ENCODE data around the gene TLCD3B.

The TLCD3B gene

DNA sequence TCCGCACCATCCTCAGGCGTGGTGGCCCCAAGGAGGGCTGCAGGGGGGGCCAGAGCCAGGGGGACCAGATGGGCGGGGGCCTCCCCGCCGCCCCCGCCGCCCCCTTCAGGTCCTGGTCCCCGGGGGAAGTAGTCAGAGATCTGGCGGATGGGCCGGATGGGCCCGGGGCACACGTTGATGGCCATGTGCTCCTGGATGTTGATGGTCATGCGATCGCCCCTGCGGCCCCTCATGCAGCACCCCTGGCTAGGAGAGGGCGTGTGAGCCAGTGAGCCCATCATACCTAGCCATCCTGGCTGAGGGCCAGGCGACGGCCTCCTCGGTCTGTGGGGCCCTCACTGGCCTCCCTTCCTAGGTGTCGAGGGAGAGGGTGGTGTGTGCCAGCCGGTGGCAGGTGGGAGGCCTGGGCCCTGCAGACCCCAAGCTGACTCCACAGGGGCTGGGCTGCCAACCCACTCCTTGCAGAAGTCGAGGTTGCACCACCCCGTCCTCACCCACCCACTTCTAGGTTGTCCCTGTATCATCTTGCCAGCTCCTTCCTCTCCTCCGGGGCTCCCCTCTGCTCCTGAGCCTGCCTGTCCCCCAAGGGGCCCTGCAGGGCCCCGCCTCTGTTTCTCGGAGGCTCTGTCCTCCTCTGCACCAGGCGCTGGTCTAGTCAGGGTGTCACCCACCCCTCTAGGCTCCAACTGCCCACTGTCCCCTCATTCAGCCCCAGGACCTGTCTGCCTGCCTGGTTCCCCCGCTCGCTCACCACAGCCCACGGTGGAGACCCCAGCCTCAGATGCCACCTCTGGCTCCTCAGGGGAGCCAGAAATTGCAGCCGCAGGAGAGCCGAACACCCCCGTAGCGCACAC lies 20.9 kb downstream of the TLCD3B start:
- no peak for TF ChIP-seq GATA1 (IDR thresholded peaks at IDR 0.05; ENCODE audit: low read depth, low read length)
- no peak for TF ChIP-seq POLR2A (IDR thresholded peaks at IDR 0.05; ENCODE audit: low read length)
- no peak for DNase-seq

DNA sequence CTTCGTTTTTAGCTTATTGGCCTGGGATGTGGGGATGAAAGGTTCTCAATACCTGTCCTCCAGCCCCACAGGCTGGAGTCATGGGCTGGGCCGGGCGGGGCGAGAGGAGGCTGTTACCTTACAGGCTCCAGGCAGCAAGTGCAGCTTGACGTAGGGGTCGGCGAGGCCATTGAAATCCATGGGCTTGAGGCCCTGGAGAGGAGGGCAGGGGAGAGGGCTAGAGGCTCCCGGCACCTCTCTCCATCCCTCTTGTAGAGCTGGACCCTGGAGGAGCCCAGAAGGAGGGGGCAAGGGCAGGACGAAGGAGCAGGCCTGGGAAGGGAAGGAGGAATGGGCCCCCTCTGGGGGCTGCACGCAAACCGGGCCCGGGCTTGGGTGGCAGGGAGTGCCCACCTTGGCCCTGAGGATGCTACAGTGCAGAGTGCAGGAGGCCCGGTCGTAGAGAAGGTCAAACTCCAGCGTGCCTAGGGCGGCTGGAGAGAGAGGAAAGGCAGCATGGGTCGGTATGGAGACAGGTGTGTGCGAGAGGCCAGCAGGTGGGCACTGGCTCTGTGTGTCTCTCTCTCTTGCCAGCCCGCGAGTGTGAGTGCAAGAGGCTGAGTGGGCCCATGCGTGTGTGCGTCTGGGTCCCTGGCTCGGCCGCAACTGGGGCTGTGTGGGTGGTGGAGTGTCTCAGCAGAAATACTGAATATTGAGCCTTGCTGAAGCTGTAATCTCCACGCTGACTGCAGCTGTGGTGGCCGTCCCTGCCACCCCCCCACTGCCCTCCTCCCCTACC lies 21.8 kb downstream of the TLCD3B start:
- DNase-seq: no peak

DNA sequence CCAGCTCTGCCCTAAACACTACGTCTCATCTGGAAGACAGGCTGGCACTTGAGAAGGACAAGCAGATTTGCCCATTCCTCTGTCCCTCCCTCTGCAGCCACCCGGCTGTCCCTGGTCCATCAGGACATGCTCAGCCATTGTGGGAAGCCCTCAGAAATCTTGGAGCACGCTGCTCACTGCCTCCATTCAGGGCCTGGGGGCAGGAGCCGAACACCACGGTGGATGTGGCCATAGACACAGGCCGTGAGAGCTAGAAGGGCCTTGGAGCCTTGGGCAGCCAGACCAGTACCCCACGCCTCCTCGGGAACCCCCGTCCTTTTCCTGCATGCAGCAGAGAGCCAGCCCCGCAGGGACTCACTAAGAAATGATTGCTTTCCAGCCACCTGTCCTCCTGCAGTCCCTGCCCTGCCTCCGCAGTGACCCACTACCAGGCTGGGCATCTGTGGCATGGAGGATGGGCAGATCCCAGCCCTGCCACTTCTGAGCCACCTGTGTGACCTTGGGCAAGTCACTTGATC lies 23.6 kb downstream of the TLCD3B start:
- no peak for DNase-seq
- TF ChIP-seq GATA1 (IDR thresholded peaks at IDR 0.05; ENCODE audit: low read depth, low read length) (no peak), POLR2A (IDR thresholded peaks at IDR 0.05; ENCODE audit: low read length) (no peak)

More for the DNA sequence above, 21.8 kb downstream of the TLCD3B start:
- TF ChIP-seq GATA1 (IDR thresholded peaks at IDR 0.05; ENCODE audit: low read depth, low read length) (no peak), POLR2A (IDR thresholded peaks at IDR 0.05; ENCODE audit: low read length) (no peak)

DNA sequence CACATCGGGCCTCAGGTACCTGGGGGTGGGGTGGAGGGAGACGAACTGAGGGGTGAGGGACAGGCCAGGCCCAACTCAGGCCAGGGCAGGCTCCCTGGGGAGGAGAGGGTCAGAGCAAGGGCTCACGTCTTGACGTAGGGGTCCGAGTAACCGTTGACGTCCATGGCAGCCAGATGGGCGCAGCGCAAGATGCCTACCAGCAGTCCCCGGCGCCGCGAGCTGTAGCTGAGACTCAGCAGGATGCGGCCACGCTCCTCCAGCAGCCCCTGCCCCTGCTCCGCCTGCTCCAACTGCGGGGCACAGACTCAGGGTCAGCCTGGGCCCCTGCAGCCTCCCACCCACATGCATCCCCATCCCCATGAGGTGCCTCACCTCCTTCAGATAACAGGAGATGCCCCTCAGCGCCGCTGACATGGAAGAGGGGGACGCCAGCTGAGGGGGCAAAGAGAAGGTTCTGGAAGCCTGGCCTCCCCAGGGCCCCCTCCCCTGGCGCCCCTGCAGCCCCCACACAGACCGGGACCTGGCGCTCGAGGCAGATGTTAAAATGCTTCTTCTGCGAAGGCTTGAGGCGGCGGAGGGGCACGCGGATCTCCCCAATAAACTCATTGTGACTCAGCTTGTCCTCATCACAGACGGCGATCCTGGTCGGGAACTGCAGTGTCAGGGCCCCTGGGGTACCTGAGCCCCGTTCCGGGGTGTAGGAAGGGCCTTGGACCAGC lies 24.3 kb downstream of the TLCD3B start:
- DNase-seq: no peak
- TF ChIP-seq GATA1 (IDR thresholded peaks at IDR 0.05; ENCODE audit: low read depth, low read length): no peak
- TF ChIP-seq POLR2A (IDR thresholded peaks at IDR 0.05; ENCODE audit: low read length): no peak

DNA sequence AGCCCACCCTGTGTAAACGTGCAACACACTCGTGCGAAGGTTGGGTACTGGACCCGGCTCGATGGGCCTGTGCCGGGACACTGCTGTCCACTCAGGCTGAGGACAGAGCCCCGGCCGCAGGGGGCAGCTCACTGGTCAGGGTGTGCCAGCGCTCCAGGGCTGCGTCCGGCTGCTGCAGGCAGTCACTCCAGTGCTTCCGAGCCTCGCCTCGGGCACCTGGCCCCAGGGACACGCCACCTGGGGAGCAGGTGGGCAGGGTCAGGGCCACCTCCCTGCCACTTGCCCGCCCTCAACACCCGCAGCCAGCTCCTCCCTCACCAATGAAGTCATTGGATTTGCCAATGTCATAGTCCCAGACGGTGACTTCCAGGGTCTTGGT lies 25.0 kb downstream of the TLCD3B start:
- DNase-seq: no peak
- no peak for TF ChIP-seq GATA1 (IDR thresholded peaks at IDR 0.05; ENCODE audit: low read depth, low read length)

DNA sequence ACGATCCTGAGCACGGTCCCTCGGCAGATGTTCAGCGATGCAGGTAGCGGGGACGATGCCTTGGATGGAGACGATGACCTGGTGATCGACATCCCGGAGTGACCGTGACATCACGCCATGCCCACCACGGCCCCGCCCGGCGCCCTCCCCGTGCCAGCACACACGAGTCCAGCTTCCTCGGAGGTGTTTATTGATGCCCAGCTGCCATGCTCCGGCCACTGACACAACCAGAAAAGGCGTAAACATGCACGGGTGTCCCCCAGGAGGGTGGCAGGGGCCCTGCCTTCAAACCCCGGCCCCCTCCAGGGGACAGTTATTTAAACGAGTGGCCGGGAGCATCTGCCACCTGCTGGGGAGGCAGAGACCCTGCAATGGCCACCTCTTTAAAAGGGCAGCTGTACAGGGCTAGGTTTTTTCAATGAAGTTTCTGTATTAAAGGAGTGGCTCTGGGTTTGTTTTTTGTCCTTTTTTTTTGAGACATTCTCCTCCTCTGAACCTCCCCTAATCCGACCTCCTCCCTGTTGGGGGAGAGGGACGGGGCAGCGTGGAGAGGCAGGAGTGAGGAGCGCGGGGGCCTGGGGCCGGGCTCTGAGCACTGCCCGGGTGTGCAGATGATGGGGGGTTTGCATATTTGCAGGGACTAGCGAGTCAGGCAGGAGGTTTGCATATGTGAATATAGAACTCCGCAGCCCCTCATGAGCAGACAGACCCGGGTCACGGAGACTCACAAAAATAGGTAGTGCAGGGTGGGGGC lies 25.6 kb downstream of the TLCD3B start:
- peak in 1 of 2 experiments; percentile 67 for DNase-seq
- TF ChIP-seq POLR2A (IDR thresholded peaks at IDR 0.05; ENCODE audit: low read length) (no peak), GATA1 (IDR thresholded peaks at IDR 0.05; ENCODE audit: low read depth, low read length) (no peak)

DNA sequence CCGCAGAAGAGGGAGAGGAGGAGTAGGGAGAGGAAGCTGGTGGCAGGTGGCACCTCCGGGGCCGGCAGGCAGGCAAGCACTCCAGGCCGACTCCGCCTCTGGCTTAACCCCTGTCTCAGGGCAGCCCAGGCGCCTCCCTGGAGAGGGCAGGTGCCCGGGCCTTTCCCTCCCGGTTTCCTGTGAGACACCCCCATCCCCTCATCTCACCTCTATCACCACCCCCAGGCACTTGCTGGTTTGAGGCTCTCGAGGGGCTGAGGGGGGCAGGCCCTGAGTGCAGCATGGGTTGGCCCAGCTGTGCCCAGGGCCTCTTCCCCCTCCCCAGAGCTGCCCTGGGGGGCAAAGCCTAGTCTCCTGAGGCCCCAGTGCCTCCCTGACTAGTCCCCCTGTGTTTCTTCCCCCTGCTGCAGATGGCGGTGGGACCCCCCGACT lies 26.2 kb downstream of the TLCD3B start:
- DNase-seq: no peak
- no peak for TF ChIP-seq GATA1 (IDR thresholded peaks at IDR 0.05; ENCODE audit: low read depth, low read length)
- no peak for TF ChIP-seq POLR2A (IDR thresholded peaks at IDR 0.05; ENCODE audit: low read length)

DNA sequence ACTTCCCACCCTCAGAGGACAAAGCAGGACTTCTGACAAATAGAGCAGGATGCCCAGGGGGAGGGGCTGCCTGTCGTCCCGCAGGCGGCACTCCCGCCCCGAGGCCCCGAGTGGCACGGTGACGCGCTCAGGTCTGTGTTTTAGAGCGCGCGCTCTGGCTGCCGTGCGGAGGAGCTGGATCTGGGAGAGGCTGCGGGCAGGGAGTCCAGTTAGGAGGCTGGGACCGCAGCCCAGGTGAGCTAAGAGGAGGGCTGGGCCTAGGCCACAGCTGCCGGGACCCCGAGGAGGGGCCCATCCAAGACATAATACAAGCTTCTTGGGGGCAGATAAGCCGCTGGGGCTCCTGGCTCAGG lies 26.7 kb downstream of the TLCD3B start:
- DNase-seq: no peak
- TF ChIP-seq POLR2A (IDR thresholded peaks at IDR 0.05; ENCODE audit: low read length) (no peak), GATA1 (IDR thresholded peaks at IDR 0.05; ENCODE audit: low read depth, low read length) (no peak)

DNA sequence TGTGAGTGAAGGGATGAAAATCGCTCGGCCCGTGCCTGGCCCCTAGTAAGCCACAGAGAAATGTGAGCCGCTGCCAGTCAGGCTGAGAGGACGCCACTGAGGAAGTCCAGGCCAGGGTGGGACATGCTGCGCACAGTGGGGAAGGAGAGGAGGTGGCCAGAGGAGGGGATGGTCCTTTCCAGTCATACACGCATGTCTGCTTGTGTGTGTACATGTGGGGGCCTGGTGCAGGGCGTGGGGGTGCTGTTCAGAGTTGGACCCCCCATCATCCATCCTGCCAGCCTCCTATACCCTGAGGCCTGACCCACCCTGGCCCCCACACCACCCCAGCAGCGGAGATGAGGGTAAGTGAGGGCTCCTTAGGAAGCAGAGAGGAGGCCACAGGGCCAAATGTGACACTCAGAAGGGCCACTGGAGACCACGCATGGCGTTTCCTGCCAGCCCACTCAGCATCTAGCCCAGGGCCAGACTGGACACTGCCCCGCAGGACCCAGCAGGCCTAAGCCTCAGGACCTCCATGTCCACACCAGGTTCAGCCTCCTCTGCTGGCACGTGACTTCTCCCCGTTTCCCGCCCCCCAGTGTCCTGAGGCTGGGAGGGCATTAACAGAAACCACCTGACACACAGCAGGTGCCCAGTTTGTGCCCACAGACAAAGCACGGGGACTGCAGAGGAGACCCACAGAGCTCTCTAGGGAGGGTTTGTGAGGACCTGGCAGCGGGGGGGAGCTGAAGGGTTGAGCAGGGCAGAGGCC lies 27.2 kb downstream of the TLCD3B start:
- DNase-seq: no peak
- TF ChIP-seq GATA1 (IDR thresholded peaks at IDR 0.05; ENCODE audit: low read depth, low read length) (no peak), POLR2A (IDR thresholded peaks at IDR 0.05; ENCODE audit: low read length) (no peak)

DNA sequence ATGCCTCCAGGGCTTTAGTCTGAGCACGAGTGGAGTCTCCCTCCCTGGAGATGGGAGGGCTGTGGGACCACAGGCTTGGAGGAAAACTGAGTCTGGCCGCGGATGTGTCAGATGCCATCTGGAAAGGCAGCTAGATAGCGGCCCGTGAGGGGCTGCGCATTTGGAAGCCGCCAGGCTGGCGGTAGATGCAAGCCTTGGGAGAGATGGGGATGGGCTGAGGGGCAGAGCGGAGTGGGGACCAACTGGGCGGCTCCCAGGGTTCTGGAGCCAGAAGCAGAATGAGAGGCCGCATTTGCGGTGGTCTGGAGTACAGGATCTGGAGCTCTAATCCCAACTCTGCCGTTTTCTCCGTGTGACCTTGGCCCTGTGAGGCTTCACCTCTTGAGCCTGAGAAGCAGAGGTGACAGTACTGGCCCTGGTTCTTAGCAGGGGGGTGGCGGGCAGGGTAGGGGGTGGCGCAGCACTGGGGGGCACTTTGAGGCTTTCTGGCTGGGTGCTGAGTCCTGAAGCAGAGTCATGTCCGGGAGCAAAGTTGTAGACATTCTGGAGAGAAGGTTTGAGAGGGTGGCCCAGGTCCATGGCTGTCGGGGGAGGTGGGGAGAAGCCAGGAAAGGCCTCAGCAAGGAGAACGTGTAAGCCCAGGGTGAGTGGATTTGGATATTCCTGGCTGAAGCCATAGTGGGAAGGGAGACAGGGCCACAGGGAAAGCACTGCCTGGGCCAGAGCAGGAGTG lies 28.3 kb downstream of the TLCD3B start:
- TF ChIP-seq GATA1 (IDR thresholded peaks at IDR 0.05; ENCODE audit: low read depth, low read length): no peak
- no peak for TF ChIP-seq POLR2A (IDR thresholded peaks at IDR 0.05; ENCODE audit: low read length)
- no peak for DNase-seq

DNA sequence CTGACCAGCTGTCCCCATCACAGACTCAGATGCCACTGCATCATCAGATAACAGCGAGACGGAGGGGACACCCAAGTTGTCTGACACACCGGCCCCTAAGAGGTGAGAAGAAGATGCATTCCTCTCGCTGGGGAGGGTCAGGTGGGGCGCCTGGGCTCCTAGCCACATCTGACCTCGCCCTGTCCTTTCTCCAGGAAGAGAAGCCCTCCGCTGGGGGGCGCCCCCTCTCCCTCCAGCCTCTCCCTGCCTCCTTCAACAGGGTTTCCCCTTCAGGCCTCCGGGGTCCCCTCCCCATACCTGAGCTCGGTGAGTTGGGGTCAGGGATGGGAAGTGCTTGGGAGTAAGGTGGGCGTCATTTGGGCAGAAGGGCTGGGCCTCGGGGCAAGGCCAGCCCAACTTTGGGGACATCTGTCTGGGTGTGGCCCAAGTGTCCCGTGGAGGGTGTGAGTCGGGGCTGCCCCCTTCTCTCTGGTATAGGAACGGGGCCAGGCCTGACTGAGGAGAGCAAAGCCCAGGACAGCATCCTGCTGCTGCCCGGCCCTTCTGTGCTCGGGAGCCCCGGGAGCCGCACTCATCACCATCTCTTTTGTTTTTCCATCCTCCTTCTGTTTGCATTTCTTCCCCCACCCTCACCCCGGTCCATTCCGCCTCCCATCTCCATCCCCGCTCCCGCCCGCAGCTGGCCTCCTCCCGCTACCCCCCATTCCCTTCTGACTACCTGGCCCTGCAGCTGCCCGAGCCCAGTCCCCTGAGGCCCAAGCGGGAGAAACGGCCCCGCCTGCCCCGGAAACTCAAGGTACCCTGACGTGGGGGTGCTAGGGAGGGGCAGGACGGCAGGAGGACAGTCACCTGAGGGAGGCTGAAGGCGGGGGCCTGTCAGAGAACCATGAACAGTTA lies 30.1 kb downstream of the TLCD3B start:
- no peak for TF ChIP-seq POLR2A (IDR thresholded peaks at IDR 0.05; ENCODE audit: low read length)
- TF ChIP-seq GATA1 (IDR thresholded peaks at IDR 0.05; ENCODE audit: low read depth, low read length): no peak
- DNase-seq: no peak

Measured in erythroblast (primary cell).